Muscle of leg (tissue), 11 donors: ENCODE results near the gene IAH1. TPM values are rescaled to one million over a fixed set of nuclear protein-coding genes. Genes with fewer than 3 reads are reported as not detected.

Experiments used
- DNase-seq: peaks from one replicate; pipeline ENCODE4 v3.0.0; 2013
- H3K27ac ChIP-seq: one replicate; pipeline ENCODE4 v1.5.1; 2013; ENCODE audit warnings: mild to moderate bottlenecking, low read length, control low read depth
- H3K27me3 ChIP-seq: one replicate; pipeline ENCODE4 v1.6.1; 2013; ENCODE audit warnings: low read length; ENCODE audit not compliant: control insufficient read depth, insufficient read depth
- H3K36me3 ChIP-seq: one replicate; pipeline ENCODE4 v1.6.1; 2013; ENCODE audit warnings: low read length; ENCODE audit not compliant: control insufficient read depth, insufficient read depth
- H3K4me1 ChIP-seq: one replicate; pipeline ENCODE4 v1.6.1; 2013; ENCODE audit warnings: low read length; ENCODE audit not compliant: control insufficient read depth, insufficient read depth
- H3K4me3 ChIP-seq: one replicate; pipeline ENCODE4 v1.5.1; 2013; ENCODE audit warnings: low read length, control low read depth
- H3K9me3 ChIP-seq: replicated peaks from 2 replicates; pipeline ENCODE4 v1.6.1; 2013; ENCODE audit warnings: low read depth, low read length; ENCODE audit not compliant: control insufficient read depth
- WGBS: methylation state at CpG from one replicate; pipeline ENCODE4 v1.1.5; 2013; ENCODE audit warnings: missing lambda C conversion rate; ENCODE audit not compliant: insufficient coverage; 5-methylcytosine and 5-hydroxymethylcytosine counted together
- polyA plus RNA-seq, 8 donors: library from polyadenylated mRNA; unstranded; fragments of 120-200 nt; gene quantifications; one replicate each; pipeline versions ENCODE4 v1.2.1 to v1.2.3, GENCODE V29; 2013; ENCODE audit warnings: inconsistent platforms in 1 of 8, low replicate concordance in 1 of 8; ENCODE audit not compliant: insufficient read length in 8 of 8, insufficient read depth in 1 of 8
- total RNA-seq: library from RNA; stranded (reverse); fragments of 120-200 nt; gene quantifications from one replicate; pipeline ENCODE4 v1.2.4, GENCODE V29; 2013

IAH1 gene
- total and polyA plus RNA-seq, 9 donors: 45.7 to 70.3 (median 51.1) TPM

DNA sequence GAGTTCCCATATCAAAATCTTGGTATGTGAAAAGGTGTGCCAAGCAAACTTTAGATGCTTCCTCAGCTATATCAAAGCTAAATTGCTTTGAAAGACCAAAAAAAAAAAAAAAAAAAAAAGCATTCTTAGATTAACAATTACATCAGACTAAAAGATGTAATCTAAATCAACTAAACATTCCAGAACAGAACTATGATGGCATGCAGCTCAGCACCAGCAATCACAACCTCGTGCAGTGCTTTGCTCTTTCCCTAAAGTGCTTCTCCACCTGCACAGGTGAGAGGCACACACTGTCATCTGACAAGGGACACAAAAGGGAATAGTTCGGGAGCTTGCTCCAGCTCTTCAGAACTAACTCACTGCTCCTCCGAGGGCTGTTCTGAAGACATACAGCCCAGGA is 43.8 kb downstream of the IAH1 start:
- H3K4me1 ChIP-seq: no peaks in the 10 kb centered on the region
- no peaks in the 10 kb centered on the region for H3K27me3 ChIP-seq
- DNase-seq: no peak
- no peak overlapping the region for H3K27ac ChIP-seq
- no peaks in the 10 kb centered on the region for H3K9me3 ChIP-seq
- WGBS: 86% methylated on average over 1 of the region's 3 CpGs
- peaks cover 45% of the 10 kb centered on the region for H3K36me3 ChIP-seq
- no peak overlapping the region for H3K4me3 ChIP-seq

DNA sequence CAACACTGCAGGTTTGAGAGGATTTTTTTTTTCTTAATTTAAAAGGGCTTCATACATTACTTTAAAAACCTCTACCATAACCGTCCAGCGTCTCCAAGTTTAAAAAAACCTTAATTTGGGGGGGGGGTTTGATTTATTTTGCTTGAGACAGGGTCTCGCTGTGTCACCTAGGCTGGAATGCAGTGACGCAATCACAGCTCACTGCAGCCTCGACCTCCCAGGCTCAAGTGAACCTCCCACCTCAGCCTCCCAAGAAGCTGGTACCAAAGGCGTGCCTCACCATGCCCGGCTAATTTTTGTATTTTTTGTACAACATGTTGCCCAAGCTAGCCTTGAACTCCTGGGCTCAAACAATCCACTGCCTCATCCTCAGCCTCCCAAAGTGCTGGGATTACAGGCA is 44.4 kb downstream of the IAH1 start:
- Histone ChIP-seq H3K9me3 (no peaks in the 10 kb centered on the region), H3K27me3 (no peaks in the 10 kb centered on the region), H3K4me1 (no peaks in the 10 kb centered on the region), H3K4me3 (no peak overlapping the region), H3K27ac (no peak overlapping the region), H3K36me3 (peaks cover 44% of the 10 kb centered on the region)
- no peak for DNase-seq
- 95% methylated on average over 4 of the region's 7 CpGs for WGBS

DNA sequence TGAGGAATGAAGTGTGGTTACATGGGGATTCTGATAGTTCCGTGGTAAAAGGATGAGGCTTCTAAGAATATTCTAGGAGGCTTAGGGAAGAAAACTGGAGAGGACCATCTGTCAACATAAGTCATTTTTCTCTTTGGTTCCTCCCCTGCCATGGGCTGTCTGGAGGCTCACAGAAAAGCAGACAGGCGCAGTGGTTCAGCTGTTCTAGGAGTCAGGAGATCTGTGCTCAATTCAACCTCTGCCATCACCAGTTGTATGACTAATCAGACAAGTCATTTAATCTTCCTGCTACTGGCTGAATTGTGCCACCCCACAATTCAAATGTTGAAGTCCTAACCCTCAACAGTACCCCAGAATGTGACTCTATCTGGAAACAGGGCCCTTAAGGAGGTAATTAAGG is 44.9 kb downstream of the IAH1 start:
- whole genome bisulfite sequencing: no CpG with 5 or more reads among the region's 2 CpGs
- Histone ChIP-seq H3K27me3 (no peaks in the 10 kb centered on the region), H3K4me1 (no peaks in the 10 kb centered on the region), H3K27ac (no peak overlapping the region), H3K36me3 (peaks cover 48% of the 10 kb centered on the region), H3K9me3 (no peaks in the 10 kb centered on the region), H3K4me3 (no peak overlapping the region)
- DNase-seq: no peak

DNA sequence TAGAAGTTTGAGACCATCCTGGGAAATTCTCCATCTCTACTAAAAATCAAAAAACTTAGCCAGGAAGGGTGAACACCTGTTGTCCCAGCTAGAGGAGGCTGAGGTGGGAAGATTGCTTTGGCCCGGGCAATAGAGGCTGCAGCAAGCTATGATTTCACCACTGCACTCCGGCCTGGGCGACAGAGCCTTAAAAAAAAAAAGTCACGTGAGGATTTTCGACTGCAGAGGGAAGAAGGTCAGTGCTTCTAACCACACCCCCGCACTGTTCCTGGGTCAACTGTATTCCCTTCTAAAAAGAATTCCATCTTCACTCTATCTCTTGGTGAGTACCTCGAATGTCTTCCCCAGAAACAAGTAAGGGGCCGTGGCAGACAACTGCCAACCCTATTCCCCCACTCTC is 49.9 kb downstream of the IAH1 start:
- Histone ChIP-seq H3K27ac (no peak overlapping the region), H3K36me3 (peaks cover 21% of the 10 kb centered on the region), H3K9me3 (no peaks in the 10 kb centered on the region), H3K27me3 (no peaks in the 10 kb centered on the region), H3K4me3 (no peak overlapping the region), H3K4me1 (no peaks in the 10 kb centered on the region)
- 100% methylated on average over 1 of the region's 8 CpGs for WGBS
- DNase-seq: no peak

DNA sequence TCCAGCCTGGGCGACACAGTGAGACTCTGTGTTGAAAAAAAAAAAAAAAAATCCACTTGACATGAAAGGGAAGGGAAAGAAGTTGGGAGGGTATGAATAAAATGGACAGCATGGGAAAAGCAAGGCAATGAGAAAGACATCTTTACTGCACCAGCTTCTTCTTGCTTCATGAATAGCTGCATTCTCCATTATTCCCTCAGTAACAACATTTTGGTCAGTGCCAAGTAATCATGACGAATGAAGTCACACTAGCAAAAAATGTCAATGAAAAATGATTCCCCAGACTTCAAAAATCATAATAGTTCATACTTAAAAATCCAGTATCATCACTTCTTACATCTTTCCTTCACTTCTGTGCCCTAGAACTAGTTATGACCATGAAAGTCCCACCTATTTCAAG is 50.9 kb downstream of the IAH1 start:
- peaks cover 18% of the 10 kb centered on the region for H3K36me3 ChIP-seq
- DNase-seq: no peak
- H3K9me3 ChIP-seq: no peaks in the 10 kb centered on the region
- H3K4me1 ChIP-seq: no peaks in the 10 kb centered on the region
- WGBS: 100% methylated on average over 1 of the region's 2 CpGs
- no peak overlapping the region for H3K4me3 ChIP-seq
- no peak overlapping the region for H3K27ac ChIP-seq
- no peaks in the 10 kb centered on the region for H3K27me3 ChIP-seq

DNA sequence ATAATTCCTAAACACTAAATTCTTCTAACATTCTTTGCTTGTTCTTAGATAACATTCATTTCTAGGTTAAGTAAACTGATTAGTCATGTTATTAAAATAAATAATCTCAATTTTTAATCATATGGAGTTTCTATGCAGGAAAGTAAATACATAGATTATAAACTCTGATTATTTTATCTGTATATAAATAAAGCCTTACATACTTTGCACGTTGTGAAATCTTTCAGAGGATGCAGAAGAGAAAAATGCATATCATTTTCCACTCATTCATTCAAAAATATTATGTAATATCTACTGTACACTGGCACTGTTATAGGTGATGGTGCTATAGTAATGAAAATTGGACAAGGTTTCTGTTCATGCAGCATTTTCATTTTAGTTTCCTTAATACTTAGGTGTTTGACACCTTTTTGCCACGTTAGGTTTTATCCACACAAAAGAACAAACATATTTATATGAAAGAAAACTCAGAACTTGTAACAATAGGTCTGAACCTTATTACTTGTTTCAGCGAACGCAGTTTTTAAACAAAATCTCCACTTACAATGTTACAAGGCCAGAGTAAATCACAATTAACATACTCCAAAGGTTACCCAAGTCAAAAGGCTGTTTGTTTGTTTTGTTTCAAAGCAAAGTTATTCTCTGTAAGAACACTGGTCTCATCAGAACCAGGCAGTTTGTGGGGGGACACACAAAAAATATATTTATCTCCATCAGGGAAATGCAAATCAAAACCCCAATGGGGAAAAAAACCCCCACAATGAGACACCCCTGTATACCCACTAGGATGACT is 53.8 kb downstream of the IAH1 start:
- Histone ChIP-seq H3K4me3 (no peak overlapping the region), H3K36me3 (peaks cover 25% of the 10 kb centered on the region), H3K27ac (no peak overlapping the region), H3K9me3 (no peaks in the 10 kb centered on the region), H3K4me1 (no peaks in the 10 kb centered on the region), H3K27me3 (no peaks in the 10 kb centered on the region)
- no peak for DNase-seq
- no CpG with 5 or more reads among the region's 4 CpGs for WGBS

DNA sequence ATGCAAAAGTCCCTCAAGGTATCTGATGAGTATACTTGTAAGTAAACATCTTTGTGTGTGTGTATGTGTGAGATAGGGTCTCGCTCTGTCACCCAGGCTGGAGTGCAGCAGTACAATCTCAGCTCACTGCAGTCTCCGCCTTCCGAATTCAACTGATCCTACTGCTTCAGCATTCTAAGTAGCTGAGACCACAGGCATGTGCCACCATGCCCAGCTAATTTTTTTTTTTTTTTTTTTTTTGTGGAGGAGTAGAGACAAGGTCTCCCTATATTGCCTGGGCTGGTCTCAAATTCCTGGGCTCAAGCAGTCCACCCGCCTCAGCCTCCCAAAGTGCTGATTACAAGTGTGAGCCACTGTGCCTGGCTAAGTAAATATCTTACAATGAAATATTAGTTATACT is 58.1 kb downstream of the IAH1 start:
- no peak for DNase-seq
- Histone ChIP-seq H3K4me3 (no peak overlapping the region), H3K36me3 (peaks cover 22% of the 10 kb centered on the region), H3K27me3 (no peaks in the 10 kb centered on the region), H3K9me3 (no peaks in the 10 kb centered on the region), H3K27ac (no peak overlapping the region), H3K4me1 (no peaks in the 10 kb centered on the region)
- no CpG with 5 or more reads among the region's 4 CpGs for WGBS

DNA sequence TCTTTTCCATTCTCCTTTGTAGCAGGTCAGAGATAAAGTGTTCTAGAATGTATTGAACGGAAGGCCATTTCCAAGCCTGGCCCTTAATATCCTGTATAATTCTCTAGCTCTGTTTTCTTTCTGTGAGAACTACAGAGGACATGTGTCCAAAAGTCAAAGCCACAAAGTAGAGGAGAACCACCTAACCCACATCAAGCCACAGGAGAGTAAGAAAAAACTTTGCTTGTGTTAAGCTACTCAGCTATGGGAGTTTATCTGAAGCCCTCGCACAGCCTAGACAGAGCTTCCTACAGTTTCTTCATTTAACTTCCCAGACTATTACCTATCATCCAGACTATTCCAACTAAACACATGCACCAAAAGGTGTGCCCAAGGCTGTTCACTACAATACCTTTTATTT is 59.3 kb downstream of the IAH1 start:
- no peak for DNase-seq
- no peaks in the 10 kb centered on the region for H3K4me1 ChIP-seq
- no peaks in the 10 kb centered on the region for H3K9me3 ChIP-seq
- no peak overlapping the region for H3K4me3 ChIP-seq
- no peak overlapping the region for H3K27ac ChIP-seq
- peaks cover 22% of the 10 kb centered on the region for H3K36me3 ChIP-seq
- no peaks in the 10 kb centered on the region for H3K27me3 ChIP-seq
- 100% methylated on average over 1 of the region's 2 CpGs for WGBS

DNA sequence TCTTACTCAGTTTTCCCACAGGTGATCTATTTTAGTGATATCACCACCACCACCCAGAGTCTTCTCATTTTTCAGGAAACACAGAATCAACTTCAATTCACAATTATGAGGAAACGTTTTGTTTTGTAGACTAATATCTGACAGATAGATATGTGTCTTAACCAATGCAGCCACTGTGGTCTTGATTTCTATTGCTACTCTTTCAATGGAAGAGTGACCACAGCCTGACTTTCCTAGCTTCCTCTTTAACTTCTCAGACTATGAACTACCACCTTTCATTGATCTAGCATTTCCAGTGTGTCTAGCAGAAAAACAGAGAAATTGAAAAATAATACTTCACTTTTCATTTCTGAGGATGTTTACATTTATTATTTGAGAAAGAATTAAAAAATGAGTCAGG is 60.8 kb downstream of the IAH1 start:
- Histone ChIP-seq H3K27ac (no peak overlapping the region), H3K9me3 (no peaks in the 10 kb centered on the region), H3K36me3 (peaks cover 18% of the 10 kb centered on the region), H3K4me3 (no peak overlapping the region), H3K27me3 (no peaks in the 10 kb centered on the region), H3K4me1 (no peaks in the 10 kb centered on the region)
- WGBS: no CpG with 5 or more reads among the region's 1 CpG
- DNase-seq: no peak

DNA sequence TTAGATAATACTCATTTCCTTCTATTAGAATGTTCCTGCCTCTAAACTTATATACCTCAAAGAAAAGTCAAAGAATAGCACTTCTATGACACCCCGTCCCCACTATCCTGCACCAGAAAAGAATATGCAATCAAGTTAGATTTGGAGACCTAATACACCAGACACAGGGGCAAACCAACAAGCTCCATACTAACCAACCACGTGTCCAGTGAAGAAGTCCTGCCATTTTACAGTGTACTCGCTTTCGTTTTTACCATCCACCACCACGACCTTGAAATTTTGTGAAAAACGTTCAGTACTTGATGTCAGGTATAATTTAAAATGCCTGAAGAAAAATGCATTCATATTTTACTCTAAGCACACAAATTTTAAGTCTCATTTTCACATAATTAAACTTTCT is 62.2 kb downstream of the IAH1 start:
- 100% methylated on average over 1 of the region's 6 CpGs for WGBS
- no peak for DNase-seq
- H3K4me1 ChIP-seq: no peaks in the 10 kb centered on the region
- no peaks in the 10 kb centered on the region for H3K9me3 ChIP-seq
- H3K4me3 ChIP-seq: no peak overlapping the region
- peaks cover 16% of the 10 kb centered on the region for H3K36me3 ChIP-seq
- H3K27ac ChIP-seq: no peak overlapping the region
- H3K27me3 ChIP-seq: no peaks in the 10 kb centered on the region
